ENCODE data around the gene GLTPD2. TPM values are rescaled to one million over a fixed set of nuclear protein-coding genes. Genes with fewer than 3 reads are reported as not detected.

The GLTPD2 gene
- total and polyA plus RNA-seq, 2 donors (not counting 1 experiment from before 2014, with no cell fraction given) = not detected

GRCh38 chr17:4785311-4786105 lies 3.3 kb upstream of the GLTPD2 start:
- 8% methylated on average over 50 of the region's 61 CpGs for WGBS (ENCODE audit: insufficient coverage)
- H3K4me3 Mint-ChIP-seq = peak overlapping the region; percentile 59

More at GRCh38 chr17:4785311-4786105, 3.3 kb upstream of the GLTPD2 start:
- H3K4me1 ChIP-seq (ENCODE audit: control insufficient read depth in 2 of 2, insufficient read depth in 2 of 2, low read length in 2 of 2) = peaks cover 25 to 30% of the 10 kb centered on the region in 2 donors
- H3K9me3 ChIP-seq (ENCODE audit: control extremely low read depth in 1 of 3, control insufficient read depth in 2 of 3, insufficient read depth in 1 of 3, low read length in 2 of 3) = peaks cover 0 to 32% (median 0%) of the 10 kb centered on the region in 3 donors
- intact Hi-C loops (cut with micrococcal nuclease) = no loop called here
- H3K4me1 Mint-ChIP-seq = peaks cover 25% of the 10 kb centered on the region
- no peaks in the 10 kb centered on the region for H3K9me3 Mint-ChIP-seq (ENCODE audit: insufficient read depth)
- peak overlapping the region; percentile 57 for H3K4me2 ChIP-seq (replicated peaks; ENCODE audit: low read depth, low read length, poor library complexity, severe bottlenecking)
- POLR2A ChIA-PET = no interaction called here
- no peaks in the 10 kb centered on the region for H3K79me2 ChIP-seq (ENCODE audit: control insufficient read depth, insufficient read depth, low read length)
- H3K27ac Mint-ChIP-seq = no peak overlapping the region
- peaks cover 47% of the 10 kb centered on the region for H3K27me3 Mint-ChIP-seq
- no peak overlapping the region for H3K9ac ChIP-seq (ENCODE audit: low read length)
- DNase-seq (peak; percentile 52), ATAC-seq (ENCODE audit: low read depth) (no peak)
- H3K36me3 ChIP-seq (replicated peaks in 1 of 2; ENCODE audit: control extremely low read depth in 1 of 2, control insufficient read depth in 1 of 2, extremely low read depth in 1 of 2, insufficient read depth in 2 of 2, low read length in 1 of 2) = no peaks in the 10 kb centered on the region
- H3K4me3 ChIP-seq (ENCODE audit: control extremely low read depth in 1 of 5, extremely low read depth in 1 of 5, insufficient read depth in 1 of 5, low read depth in 2 of 5, low read length in 4 of 5) = no peak overlapping the region
- H2AFZ ChIP-seq (ENCODE audit: insufficient read depth, low read depth, low read length, poor library complexity, severe bottlenecking) = peak overlapping the region; percentile 42
- no peaks in the 10 kb centered on the region for H4K20me1 ChIP-seq (ENCODE audit: control insufficient read depth, insufficient read depth, low read length, poor library complexity, severe bottlenecking)
- H3K27ac ChIP-seq (ENCODE audit: low read length in 2 of 2) = no peak overlapping the region
- H3K27me3 ChIP-seq (replicated peaks in 1 of 4; ENCODE audit: control extremely low read depth in 1 of 4, control insufficient read depth in 3 of 4, insufficient read depth in 4 of 4, low read length in 3 of 4) = peaks cover 0 to 74% (median 45%) of the 10 kb centered on the region in 4 experiments
- TF ChIP-seq EZH2 (IDR thresholded peaks at IDR 0.05; ENCODE audit: borderline replicate concordance, insufficient read depth, low read depth, low read length, poor library complexity, severe bottlenecking) = no peak
- TF ChIP-seq CTCF (IDR thresholded peaks at IDR 0.05) = no peak
- CTCF ChIA-PET = interaction anchor here (1.0 kb wide), 1 partner anchor 27 kb away, joined by 3 read pairs; no protein-coding TSS in a partner anchor
